Fibroblast of lung (primary cell): ENCODE measurements around the gene TRPM5. TPM values are rescaled to one million over a fixed set of nuclear protein-coding genes. Genes with fewer than 3 reads are reported as not detected.

Experiments
- DNase-seq, 2 donors: peaks; one replicate each; pipeline versions ENCODE4 v3.0.0 to v3.0.0-alpha.2; 2010; ENCODE audit warnings: low read depth in 2 of 2
- H2AFZ ChIP-seq: 2 replicates; pipeline ENCODE4 v1.5.1; 2012; ENCODE audit warnings: low read length, control low read depth, inconsistent platforms
- H3K27ac ChIP-seq: 2 replicates; pipeline ENCODE4 v1.5.1; 2011; ENCODE audit warnings: low read length, control low read depth; ENCODE audit not compliant: insufficient read depth
- H3K27me3 ChIP-seq: 2 replicates; pipeline ENCODE4 v1.5.1; 2011; ENCODE audit warnings: mild to moderate bottlenecking, low read length; ENCODE audit not compliant: control insufficient read depth, insufficient read depth
- H3K36me3 ChIP-seq: 2 replicates; pipeline ENCODE4 v1.5.1; 2011; ENCODE audit warnings: low read length; ENCODE audit not compliant: control insufficient read depth, insufficient read depth
- H3K4me1 ChIP-seq: 2 replicates; pipeline ENCODE4 v1.5.1; 2011; ENCODE audit warnings: low read length; ENCODE audit not compliant: control insufficient read depth, insufficient read depth; ENCODE audit errors: extremely low read depth
- H3K4me2 ChIP-seq: 2 replicates; pipeline ENCODE4 v1.5.1; 2011; ENCODE audit warnings: low read length, control low read depth; ENCODE audit not compliant: insufficient read depth; ENCODE audit errors: extremely low read depth
- H3K4me3 ChIP-seq, 4 experiments: fragments of 200-600 bp in 1 of 4; sonication (generic) in 1 of 4; replicated peaks in 1 of 4; 2 replicates each; pipeline ENCODE4 v1.5.1; 2011 to 2016; ENCODE audit warnings: low read length in 4 of 4, low read depth in 3 of 4, mild to moderate bottlenecking in 3 of 4, control low read depth in 2 of 4, inconsistent platforms in 1 of 4, mixed read lengths in 1 of 4; ENCODE audit not compliant: insufficient read depth in 1 of 4; ENCODE audit errors: control extremely low read depth in 1 of 4
- H3K79me2 ChIP-seq: 2 replicates; pipeline ENCODE4 v1.5.1; 2012; ENCODE audit warnings: mild to moderate bottlenecking, low read length, inconsistent platforms; ENCODE audit not compliant: control insufficient read depth, insufficient read depth
- H3K9ac ChIP-seq: 2 replicates; pipeline ENCODE4 v1.5.1; 2011; ENCODE audit warnings: mild to moderate bottlenecking, low read length, control low read depth; ENCODE audit not compliant: insufficient read depth
- H3K9me3 ChIP-seq: 2 replicates; pipeline ENCODE4 v1.5.1; 2012; ENCODE audit warnings: low read depth, low read length; ENCODE audit not compliant: control insufficient read depth, insufficient read depth
- H4K20me1 ChIP-seq: 2 replicates; pipeline ENCODE4 v1.5.1; 2011; ENCODE audit warnings: low read length; ENCODE audit not compliant: control insufficient read depth, insufficient read depth; ENCODE audit errors: extremely low read depth
- EZH2 ChIP-seq: IDR thresholded peaks from 2 replicates; pipeline ENCODE4 v1.5.1; 2012; ENCODE audit warnings: low read length, control low read depth, mild to moderate bottlenecking; ENCODE audit errors: missing control alignments
- polyA plus RNA-seq, 2 donors: library from polyadenylated mRNA; depleted of rRNA in 1 of 2; stranded (reverse) in 1 of 2; unstranded in 1 of 2; fragments of >200 nt; gene quantifications; 2 replicates each; pipeline ENCODE4 v1.2.1, GENCODE V29; 2011 to 2012; ENCODE audit warnings: missing spikeins in 1 of 2
- total RNA-seq: library from RNA; depleted of rRNA; stranded (reverse); fragments of >200 nt; gene quantifications from 2 replicates; pipeline ENCODE4 v1.2.1, GENCODE V29; 2014
- TF ChIP-seq, protein P1 (sequence below), 2 donors: IDR thresholded peaks in 1 of 2; conservative IDR thresholded peaks in 1 of 2; 1 replicate in 1 of 2; 2 replicates in 1 of 2; pipeline ENCODE4 v1.5.1; 2011 to 2012; ENCODE audit warnings: low read length in 2 of 2, control low read depth in 1 of 2, inconsistent platforms in 1 of 2, low read depth in 1 of 2, mild to moderate bottlenecking in 1 of 2

The TRPM5 gene
- total and polyA plus RNA-seq, 2 donors (not counting 1 experiment from before 2014, with no cell fraction given) = not detected

DNA sequence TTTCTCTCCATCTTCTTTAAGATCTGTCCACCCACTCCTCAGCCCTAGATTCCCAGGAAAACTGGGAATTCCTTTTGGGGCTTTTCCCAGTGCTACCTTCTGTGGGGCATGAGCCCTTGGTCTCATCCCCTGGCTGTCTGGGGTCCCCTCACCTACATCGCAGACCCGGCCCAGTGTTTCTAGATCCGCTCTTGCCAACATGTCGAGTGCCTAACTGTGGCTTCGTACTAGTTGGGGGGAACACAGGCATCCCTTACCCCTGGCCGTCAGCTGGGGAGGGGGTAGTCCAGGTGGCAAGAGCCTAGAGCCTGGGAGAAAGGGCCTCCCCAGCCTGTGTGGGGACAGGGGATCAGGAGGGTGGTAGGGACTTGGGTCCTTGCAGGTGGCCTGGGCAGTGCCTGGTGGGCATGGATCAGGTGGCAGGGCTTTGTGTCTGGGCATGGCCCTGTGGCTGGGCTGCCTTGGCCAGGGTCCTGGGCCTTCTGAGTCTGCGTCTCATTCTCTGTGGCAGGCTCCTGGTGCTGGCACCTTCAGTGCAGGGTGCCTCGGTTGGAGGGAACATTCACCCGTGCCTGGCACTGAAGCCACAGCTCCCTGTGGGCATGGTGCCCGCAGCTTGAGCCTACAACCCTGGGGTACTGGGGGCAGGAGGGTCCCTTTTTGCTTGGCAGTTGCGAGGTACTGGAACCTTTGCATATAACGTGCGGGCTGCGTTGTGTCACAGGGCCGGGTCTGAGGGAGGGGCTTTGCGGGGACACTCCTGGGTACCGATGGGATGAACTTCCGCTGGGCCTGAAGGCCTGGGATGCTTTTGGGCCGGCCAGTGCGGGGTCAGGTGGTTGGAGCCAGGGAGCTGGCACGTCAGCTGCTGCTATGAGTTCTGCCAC, 4.6 kb upstream of the TRPM5 start:
- no peaks in the 10 kb centered on the region for H4K20me1 ChIP-seq
- no peaks in the 10 kb centered on the region for H3K4me1 ChIP-seq
- no peak for TF ChIP-seq EZH2
- TF ChIP-seq, protein P1, sequence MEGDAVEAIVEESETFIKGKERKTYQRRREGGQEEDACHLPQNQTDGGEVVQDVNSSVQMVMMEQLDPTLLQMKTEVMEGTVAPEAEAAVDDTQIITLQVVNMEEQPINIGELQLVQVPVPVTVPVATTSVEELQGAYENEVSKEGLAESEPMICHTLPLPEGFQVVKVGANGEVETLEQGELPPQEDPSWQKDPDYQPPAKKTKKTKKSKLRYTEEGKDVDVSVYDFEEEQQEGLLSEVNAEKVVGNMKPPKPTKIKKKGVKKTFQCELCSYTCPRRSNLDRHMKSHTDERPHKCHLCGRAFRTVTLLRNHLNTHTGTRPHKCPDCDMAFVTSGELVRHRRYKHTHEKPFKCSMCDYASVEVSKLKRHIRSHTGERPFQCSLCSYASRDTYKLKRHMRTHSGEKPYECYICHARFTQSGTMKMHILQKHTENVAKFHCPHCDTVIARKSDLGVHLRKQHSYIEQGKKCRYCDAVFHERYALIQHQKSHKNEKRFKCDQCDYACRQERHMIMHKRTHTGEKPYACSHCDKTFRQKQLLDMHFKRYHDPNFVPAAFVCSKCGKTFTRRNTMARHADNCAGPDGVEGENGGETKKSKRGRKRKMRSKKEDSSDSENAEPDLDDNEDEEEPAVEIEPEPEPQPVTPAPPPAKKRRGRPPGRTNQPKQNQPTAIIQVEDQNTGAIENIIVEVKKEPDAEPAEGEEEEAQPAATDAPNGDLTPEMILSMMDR (conservative IDR thresholded peaks at IDR 0.05 in 1 of 2, IDR thresholded peaks at IDR 0.05 in 1 of 2; ENCODE audit: low read depth in 1 of 2, low read length in 2 of 2) = no peak
- H3K27me3 ChIP-seq = no peaks in the 10 kb centered on the region
- H2AFZ ChIP-seq = no peak overlapping the region
- H3K9ac ChIP-seq = no peak overlapping the region
- DNase-seq = no peak
- no peak overlapping the region for H3K4me3 ChIP-seq
- no peak overlapping the region for H3K27ac ChIP-seq
- no peak overlapping the region for H3K4me2 ChIP-seq
- no peaks in the 10 kb centered on the region for H3K36me3 ChIP-seq
- H3K9me3 ChIP-seq = no peaks in the 10 kb centered on the region
- H3K79me2 ChIP-seq = no peaks in the 10 kb centered on the region

DNA sequence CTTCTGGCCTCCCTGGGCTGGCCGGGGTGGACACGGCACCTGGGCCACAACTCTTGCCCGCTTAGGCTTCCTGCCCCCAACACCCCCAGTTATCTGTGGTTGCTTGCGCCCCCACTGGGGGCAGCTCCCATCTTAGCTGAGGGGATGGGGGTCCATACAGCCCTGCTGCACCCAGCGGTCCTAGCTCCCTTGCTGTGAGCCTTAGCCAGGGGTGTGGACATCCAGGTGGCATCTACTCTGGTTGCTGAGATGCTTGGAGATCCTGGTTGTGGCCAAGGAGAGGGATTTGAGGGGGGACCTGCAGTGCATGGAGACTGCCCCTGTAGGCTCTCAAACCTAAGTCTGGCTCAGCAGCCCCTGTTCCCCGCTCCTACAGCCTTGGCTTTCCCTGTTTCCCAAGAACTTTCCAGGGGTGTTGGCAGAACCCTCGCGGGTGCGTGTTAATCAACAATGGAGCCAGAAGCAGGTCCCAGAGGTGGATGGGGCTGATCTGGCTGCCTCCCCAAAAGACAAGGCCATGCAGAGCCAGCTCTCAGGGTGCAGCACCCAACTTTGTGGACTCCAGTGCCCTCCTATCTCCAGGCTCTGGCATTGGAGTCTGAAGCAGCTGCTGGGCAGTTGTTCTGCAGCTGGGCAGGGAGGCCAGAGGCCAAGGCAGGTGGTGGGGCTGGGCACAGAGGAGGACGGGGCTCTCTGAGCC, 3.8 kb upstream of the TRPM5 start:
- H3K4me1 ChIP-seq = no peaks in the 10 kb centered on the region
- H3K4me2 ChIP-seq = no peak overlapping the region
- H3K9me3 ChIP-seq = no peaks in the 10 kb centered on the region
- TF ChIP-seq EZH2 = no peak
- TF ChIP-seq, protein P1 (conservative IDR thresholded peaks at IDR 0.05 in 1 of 2, IDR thresholded peaks at IDR 0.05 in 1 of 2; ENCODE audit: low read depth in 1 of 2, low read length in 2 of 2) = no peak
- H3K27ac ChIP-seq = no peak overlapping the region
- H2AFZ ChIP-seq = no peak overlapping the region
- no peaks in the 10 kb centered on the region for H4K20me1 ChIP-seq
- no peak for DNase-seq
- no peak overlapping the region for H3K9ac ChIP-seq
- no peaks in the 10 kb centered on the region for H3K36me3 ChIP-seq
- H3K79me2 ChIP-seq = no peaks in the 10 kb centered on the region
- no peak overlapping the region for H3K4me3 ChIP-seq
- H3K27me3 ChIP-seq = peaks cover 4% of the 10 kb centered on the region

DNA sequence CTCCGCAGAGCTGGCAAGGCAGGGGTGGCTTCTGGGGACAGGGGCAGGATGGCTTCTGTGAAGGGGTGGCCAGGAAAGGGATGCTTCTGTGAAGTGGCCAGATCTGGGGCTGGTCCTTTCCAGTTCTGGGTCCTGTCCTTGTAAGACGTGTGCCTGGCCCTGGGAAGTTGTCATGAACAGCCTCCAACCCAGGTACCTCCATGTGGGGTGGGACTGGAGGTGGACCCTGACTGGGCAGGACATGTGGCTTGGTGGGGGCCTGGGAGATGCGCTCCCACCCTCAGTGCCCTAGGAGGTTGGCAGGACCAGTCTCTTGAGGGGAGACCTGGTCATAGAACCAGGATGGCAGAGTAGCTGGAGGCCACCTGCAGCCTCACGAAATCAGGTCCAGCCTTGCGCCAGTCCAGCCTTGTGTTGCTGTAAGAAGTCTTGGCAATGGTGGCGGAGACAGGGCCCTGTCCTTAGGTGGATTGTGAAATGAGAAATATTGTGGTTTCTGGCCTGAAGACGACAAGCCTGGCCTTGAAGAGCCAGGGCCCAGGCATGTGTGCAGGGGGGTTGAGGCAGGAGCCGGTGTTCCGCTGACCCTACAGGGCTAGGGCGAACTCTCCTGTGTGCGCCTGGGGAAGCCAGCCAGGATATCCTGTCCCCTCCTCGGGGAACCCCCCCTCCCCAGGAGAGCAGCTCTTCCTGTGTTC, 3.1 kb upstream of the TRPM5 start:
- Histone ChIP-seq H4K20me1 (no peaks in the 10 kb centered on the region), H3K79me2 (no peaks in the 10 kb centered on the region), H3K4me3 (no peak overlapping the region), H2AFZ (no peak overlapping the region), H3K4me2 (no peak overlapping the region), H3K9me3 (no peaks in the 10 kb centered on the region), H3K4me1 (no peaks in the 10 kb centered on the region), H3K9ac (no peak overlapping the region), H3K36me3 (no peaks in the 10 kb centered on the region), H3K27me3 (peaks cover 4% of the 10 kb centered on the region), H3K27ac (no peak overlapping the region)
- TF ChIP-seq EZH2 = no peak
- TF ChIP-seq, protein P1 (conservative IDR thresholded peaks at IDR 0.05 in 1 of 2, IDR thresholded peaks at IDR 0.05 in 1 of 2; ENCODE audit: low read depth in 1 of 2, low read length in 2 of 2) = no peak
- DNase-seq = no peak
